Ishikawa (cell line): Measurements from ENCODE around the gene DRGX.

ENCODE experiments used
- CEBPB ChIP-seq: IDR thresholded peaks from 2 replicates; pipeline ENCODE4 v1.6.1; 2012
- CREB1 ChIP-seq: IDR thresholded peaks from 2 replicates; pipeline ENCODE4 v1.6.1; 2012; ENCODE audit warnings: low read depth
- EP300 ChIP-seq: IDR thresholded peaks from 2 replicates; pipeline ENCODE4 v1.6.1; 2012; ENCODE audit warnings: borderline replicate concordance
- MAX ChIP-seq: IDR thresholded peaks from 2 replicates; pipeline ENCODE4 v1.6.1; 2012
- RAD21 ChIP-seq: IDR thresholded peaks from 2 replicates; pipeline ENCODE4 v1.6.1; 2012; ENCODE audit warnings: low read depth
- REST ChIP-seq: IDR thresholded peaks from 2 replicates; pipeline ENCODE4 v1.6.1; 2012; ENCODE audit warnings: low read depth, mild to moderate bottlenecking
- TEAD4 ChIP-seq: IDR thresholded peaks from 2 replicates; pipeline ENCODE4 v1.6.1; 2012
- USF1 ChIP-seq: IDR thresholded peaks from 2 replicates; pipeline ENCODE4 v1.6.1; 2012
- YY1 ChIP-seq: IDR thresholded peaks from 2 replicates; pipeline ENCODE4 v1.6.1; 2012; ENCODE audit warnings: low read depth

- TF ChIP-seq CREB1 (no peak), REST (no peak), CEBPB (no peak), MAX (no peak), EP300 (no peak), RAD21 (no peak), YY1 (no peak), USF1 (no peak), TEAD4 (no peak)
Measured at GRCh38 chr10:49353895-49354566, 41.9 kb downstream of the DRGX start.
